ENCODE data around the gene TBRG4.

The TBRG4 gene

DNA sequence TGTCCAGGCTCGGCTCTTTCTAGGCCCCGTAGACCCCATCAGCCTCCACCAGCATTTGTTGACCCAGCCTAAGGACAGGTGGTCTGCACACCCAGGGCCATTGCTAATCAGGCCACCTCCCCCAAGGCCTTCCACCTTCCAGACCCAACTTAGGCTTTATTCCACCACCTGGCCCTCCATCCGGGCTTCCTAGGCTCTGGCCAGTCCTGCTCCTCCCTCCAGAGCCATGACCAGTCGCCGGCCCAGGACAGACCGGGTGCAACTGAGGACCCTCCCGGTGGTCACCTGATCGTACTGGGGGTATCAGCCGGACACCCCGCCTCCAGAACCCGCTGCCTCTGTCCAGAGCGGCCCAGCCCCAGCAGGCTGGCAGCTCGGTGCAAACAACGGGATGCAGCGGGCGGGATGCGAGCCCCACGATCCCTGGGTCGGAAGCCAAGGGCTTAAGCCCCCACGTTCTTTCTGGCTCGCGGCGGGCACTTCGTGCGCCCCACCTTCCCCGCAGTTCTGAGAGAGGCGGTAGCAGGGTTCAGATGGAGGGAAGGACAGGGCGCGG, 23.3 kb downstream of the TBRG4 start:
- no peak for DNase-seq

DNA sequence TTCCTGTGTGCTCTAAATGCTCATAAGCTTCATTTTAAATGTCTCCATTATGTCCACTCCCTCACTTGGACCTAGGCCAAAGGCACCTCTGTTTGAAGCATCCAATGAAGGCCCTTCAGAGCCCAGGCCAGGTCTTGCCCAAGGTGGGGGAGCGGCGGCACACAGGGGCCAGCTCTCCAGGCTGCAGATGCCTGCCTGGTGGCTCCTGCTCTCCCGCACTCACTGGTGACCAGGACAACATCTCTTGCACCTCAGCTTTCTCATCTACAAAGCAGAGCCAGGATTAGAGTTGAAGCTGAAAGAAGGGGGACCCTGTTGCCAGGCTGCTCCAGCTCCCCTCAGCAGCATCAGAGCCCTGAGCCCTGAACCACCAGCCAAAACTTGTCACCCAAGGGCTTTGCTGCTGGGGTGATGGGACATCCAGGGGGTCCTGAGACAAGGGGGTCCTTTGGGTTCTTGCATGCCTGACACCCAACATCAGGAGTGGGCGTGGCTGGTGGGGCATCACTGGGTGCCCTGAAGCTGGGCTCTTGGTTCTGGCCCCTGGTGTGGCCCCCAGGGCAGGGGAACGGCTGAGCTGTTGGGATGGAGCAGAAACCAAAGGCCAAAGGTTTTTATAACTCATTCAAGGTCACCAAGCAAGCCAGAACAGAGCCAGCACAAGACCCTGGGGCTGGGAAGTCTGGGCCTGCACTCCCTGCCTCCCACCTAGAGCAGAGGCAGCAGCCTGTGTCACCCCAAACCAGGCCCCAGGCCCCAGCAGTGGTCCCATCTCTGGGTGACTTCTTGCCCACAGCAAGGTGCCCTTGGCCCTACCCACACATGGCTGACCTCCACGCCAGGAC, 24.0 kb downstream of the TBRG4 start:
- no peak for DNase-seq

DNA sequence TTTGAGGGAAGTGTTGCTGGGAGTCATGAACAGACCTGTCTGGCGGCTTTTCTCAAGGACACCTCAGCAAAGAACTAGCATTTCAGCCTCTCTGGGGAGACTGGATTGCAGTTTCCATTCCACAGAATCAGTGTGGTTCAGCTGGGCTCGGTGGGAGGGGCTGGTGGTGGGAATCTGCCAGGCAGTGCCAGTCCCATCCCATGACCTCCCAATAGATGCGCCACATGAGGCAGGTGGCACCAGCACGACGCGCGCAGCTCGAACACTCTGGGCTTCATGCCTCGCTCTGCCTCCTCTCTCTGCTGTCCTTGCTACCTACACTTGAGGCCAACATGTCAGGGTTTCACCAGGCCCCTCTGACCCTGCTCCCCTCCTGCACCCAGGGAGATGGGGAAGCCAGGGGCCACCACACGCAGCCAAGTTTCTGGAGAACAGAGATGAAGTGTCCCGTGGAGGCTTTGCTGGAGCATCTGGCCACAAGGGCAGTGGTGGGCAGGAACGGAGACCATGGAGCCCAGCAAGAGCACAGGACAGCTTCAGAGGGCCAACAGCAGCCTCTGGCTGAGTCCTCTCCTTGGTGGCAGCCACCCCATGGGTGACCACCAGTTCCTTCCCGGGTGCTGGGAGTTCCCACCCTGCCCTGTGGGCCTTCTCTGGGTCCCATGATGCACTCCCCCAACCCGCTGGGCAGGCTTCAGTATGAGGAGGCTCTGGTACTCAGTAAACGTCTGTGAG, 25.0 kb downstream of the TBRG4 start:
- DNase-seq = no peak

DNA sequence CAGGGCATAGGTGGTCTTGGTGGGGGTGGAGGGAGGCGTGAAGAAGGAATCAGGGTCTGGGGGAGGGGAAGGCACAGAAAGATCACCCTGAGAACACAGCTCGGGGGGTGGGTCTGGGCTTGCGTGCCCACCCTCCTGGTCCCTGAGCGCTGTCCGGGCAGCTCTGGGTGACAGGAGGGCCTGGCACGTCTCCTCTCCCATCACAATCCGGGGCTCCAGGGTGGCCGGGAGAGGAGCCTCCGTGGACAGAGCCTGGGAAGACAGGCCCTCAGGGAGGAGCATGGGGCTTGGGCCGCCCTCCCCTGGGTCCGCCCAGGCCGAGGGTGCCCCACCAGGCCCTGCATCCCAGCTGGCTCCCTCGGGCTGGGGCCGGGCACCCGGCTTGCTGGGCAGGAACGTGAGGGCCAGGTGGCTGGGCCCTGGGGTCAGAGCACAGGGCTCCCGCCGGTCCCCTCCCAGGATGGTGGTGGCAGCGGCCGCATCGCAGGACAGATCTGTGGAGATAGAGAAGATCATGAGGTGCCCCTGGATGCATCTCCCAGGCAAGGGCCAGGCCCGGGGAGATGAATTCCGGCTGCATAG, 25.8 kb downstream of the TBRG4 start:
- no peak for DNase-seq

DNA sequence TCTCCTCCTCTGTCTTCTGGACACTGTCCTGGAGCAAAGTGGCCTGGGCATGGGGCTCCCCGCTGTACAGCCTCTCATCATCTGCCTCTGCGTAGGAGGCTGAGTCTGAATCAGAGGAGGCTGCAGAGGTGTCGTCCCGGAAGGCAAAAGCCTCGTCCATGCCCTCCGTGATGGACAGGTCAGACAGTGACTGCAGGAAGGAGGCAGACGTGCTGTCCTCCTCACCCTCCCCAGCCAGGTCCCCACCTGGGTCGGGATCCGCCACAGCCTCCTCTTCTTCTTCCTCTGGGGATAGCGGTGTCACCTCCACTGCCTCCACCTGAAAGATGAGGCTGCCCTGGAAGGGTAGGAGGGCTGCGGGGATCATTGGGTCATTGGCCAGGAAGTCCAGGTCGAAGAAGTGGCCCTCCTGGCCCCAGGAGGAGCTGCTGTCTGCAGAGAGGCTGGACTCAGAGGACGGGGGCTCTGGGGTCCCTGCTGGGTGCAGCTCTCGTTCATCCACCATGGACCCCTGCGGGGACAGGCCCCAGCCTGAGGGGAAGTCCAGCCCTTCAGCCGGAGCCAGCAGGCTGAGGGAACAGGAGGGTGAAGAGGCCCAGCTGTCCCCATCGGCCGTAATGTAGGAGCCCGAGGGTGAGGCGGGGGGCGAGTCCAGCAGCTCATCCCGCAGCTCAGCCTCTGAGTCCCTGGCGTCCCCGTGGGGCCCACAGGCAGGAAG, 26.4 kb downstream of the TBRG4 start:
- no peak for DNase-seq

DNA sequence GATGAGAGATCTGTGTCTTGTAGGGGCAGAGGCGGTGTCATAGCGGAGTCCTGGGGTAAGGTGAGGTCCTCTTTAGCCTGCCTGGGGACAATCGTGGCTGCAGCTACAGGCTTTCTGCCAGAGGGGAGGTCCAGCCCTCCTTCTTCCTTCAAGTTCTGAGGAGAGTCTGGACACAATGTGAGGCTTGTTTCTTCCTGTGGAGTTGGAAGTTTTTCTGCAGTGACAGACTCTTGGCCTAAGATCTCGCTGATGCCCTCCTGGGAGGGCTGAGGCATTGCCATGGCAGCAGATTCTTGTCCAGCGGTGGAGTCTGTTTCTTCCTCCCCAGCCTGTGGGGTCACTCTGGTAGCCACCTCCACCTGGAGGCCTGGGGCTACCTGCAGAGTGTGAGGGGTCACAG, 27.2 kb downstream of the TBRG4 start:
- no peak for DNase-seq

DNA sequence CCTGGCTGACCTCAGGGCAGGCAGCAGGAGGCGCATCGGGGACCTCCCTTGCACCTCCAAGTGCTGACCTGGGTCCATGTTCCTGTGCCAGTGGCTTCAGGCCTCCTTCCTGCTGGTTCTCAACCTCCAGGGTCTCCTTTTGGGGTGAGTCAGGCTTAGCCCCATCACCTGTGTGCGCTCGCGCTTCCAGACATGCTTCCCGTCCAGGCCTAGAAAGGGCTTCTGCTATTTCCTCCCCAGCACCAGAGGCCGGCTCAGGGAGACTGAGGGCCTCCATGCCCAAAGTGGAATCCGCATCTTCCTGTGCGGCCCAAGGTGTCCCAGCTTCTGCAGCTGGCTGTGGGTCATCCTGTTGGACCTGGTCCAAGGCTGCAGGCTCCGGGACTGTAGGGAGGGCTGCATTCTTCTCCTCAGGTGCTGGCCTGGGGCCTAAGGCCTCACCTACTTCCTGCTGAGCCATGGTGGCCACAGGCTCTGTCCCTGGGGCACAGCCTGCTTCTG, 28.6 kb downstream of the TBRG4 start:
- no peak for DNase-seq

DNA sequence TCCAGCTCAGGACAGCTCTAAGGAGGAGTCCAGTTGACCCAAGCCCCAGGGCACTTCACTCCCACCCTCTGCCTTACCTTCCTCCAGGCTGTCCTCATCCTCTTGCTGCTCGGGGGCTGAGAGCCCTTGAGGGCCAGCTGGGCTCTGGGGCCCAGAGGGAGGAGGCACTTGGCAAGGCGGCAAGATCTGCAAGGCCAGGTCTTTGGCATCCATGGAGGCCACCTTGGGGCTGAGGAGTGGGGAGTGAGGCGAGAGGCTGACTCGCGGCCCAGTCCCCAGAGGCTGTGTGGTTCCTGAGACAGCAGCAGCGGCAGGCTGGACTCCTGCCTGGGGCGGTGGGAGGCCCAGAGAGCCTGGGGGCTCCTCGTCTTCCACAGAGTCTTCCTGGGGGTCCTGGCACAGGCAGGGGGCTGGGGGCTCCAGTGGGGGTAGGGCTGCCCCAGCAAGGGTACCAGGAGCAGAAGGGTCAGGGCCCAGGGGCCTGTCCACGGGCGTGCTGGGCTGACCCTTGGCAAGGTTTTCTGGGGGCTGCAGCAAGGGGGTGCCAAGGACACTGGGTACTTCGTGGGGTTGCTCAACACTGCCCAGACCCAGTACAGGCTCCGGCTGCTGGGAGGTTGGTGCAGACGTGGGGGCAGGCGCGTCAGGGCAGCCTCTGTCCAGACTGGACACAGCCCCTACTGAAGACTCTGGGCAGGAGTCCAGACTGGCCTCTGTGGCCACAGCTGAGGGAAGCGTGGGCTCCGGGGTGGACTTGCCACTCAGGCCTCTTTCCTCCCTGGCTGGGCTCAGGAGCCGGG, 29.3 kb downstream of the TBRG4 start:
- DNase-seq = no peak

DNA sequence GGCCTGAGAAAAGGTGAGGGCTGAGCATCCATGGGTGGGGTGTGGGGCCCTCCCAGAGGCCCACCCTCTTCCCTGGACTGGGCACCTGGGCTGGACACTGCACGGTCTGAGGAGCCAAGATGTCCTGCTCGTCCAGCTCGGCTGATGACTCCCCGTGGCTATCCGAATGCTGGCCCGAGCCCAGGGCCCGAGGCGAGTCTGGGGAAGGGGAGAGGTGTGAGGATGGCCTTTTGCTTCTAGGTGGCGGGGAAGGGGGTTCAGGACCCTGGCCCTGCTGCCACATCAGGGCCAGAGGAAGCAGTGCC, 29.9 kb downstream of the TBRG4 start:
- no peak for DNase-seq

DNA sequence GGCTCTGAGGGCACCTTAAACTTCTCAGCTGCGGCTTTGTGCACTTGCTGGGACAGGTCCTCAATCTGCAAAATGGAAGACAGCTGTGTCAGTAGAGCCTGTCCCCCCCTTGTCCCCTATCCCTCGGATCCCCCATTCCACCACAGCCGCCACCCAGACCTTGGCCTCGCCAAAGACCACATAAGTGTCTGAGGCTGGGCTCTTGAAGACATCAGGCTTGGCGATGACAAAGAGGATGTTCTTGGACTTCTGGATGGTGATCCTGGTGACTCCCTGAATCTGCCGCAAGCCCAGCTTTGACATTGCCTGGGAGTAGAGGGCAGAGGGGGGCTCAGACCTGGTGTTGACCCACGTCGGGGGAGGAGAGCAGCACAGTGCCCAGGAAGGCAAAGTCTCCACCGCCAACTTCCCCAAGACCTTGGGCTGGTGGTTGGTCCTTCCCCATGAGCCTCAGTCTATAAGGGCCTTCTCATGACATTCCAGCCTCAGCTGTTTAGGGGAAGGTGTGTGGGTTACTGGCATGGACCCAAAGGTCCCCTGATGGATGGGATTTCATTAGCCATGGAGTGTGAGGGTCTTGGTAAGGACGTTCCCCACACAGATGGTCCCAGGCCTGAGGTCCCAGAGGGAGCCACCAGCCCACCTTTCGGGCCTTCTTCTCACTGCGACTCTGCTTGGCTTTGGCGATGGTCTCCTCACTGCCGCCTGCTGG, 30.4 kb downstream of the TBRG4 start:
- DNase-seq = no peak

DNA sequence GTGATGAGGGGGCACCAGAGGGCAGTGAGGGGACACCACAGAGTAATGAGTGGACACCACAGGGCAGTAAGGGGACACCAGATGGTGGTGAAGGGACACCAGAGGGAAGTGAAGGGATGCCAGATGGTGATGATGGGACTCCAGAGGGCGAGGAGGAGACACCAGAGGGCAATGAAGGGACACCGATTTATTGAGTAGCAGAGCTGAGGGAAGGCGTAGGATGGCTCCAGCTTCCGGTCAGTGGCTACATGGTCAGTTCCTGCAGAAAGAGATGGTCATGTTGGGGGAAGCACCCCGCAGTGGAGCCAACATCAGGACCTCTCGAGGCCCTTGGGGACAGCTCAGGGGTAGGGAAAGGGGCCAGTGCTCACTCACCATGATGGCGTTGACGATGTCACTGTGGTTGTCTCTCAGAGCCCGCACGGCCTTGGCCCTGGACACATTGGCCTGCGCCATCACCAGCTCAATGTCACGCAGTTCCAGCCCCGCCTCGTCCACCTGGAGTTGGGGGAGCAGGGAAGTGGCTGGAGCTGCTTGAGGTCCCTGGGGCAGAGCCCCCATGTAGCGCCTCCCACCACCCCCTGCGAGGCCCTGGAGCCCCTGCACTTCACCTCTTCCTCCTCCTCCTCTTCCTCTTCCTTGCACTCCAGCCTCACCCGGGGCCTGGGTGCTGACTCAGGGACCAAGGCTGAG, 31.1 kb downstream of the TBRG4 start:
- DNase-seq = no peak

DNA sequence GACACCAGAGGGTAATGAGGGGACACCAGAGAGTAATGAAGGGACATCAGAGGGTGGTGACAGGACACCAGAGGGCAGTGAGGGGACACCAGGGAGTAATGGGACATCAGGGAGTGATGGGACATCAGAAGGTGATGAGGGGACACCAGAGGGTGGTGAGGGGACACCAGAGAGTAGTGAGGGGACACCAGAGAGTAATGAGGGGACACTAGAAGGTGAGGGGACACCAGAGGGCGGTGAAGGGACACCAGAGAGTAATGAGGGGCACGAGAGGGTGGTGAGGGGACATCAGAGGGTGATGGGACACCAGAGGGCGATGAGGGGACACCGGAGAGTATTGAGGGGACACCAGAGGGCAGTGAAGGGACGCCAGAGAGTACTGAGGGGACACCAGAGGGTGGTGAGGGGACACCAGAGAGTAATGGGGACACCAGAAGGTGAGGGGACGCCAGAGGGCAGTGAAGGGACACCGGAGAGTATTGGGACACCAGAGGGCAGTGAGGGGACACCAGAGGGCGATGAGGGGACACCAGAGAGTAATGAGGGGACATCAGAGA, 33.3 kb downstream of the TBRG4 start:
- no peak for DNase-seq

DNA sequence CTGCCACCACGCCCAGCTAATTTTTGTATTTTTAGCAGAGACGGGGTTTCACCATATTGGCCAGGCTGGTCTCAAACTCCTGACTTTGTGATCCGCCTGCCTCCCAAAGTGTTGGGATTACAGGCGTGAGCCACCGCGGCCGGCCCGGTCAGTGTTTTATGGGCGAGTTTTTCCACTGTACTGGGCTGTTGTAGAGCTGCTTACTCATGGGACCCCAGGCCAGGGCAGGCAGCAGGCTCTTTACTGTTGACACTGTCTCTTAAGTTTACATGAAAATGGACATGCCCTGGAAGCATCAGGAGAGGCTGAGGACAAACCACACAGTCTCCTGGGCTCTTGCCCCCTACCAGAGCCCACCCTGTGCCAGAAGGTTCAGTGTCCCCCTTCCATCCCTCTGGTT, 33.9 kb downstream of the TBRG4 start:
- no peak for DNase-seq

DNA sequence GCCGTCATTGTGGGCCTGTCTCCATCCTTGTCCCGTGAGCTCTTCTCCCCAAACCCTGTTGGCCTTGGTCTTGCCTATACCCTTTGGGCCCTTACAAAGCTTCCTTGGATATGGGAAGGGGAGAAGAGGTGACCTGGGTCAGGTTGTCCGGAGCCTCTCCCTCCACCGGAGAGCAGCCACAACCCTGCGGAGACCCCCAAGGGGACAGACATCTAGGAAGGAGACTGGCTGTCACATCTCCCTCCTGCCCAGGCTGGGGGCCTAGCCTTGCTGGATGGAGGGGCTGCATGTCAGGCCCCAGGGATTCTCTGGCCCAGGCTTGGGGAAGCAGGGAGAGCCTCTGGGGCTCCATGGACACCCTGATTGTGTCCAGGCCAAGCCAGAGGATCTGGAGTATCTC, 34.6 kb downstream of the TBRG4 start:
- DNase-seq = no peak

DNA sequence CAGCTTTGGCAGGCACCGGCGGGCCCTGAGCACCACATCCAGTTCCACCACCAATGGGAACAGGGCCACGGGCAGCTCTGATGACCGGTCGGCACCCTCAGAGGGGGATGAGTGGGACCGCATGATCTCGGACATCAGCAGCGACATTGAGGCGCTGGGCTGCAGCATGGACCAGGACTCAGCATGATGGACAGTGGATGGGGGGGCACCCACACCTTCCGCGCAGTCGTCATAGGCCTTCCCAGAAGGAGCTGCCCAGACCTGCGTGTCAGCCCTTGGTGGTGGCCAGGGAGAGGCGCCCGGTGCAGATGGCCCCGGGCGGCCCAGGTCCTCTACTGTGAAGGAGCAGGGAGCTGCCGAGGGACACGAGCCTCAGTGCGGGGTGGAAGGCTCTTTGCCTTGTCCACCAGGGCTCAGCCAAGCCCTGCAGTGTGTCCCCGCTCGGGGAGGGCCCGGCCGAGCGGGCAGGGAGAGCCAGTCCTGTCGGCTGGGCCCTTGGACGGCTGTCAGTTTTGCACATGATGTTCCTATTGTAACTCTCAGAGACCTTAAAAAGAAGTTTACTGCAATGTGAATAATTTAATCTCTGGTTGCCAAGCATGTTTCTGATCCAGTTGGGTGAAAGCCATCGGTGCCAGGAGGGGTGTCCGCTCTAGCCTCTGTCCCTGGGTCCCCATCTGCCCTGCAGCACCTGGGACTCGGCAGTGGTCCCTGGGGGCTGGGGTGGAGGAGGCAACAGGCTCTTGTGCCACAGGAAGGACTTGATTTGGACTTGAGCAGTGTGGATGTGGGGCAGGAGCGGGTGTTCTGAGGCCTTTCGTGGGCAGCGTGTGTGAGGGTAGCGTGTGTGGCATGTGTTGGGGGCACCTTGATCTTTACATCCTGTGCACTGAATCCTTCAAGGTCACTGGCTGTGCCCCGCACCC, 35.4 kb downstream of the TBRG4 start:
- no peak for DNase-seq

DNA sequence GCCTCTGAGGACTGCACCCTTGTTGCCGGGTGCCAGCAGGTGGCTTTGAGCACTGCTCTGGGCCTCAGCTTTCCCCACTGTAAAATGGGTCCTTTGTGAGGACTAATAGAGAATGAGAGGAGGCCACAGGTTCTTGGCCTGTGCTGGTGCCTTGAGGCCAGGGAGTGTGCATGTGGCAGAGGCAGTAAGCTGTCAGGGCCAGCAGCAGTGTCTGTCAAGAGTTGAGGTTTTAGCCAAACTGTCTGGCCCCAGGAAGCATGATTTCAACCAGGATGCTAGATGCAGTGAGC, 36.2 kb downstream of the TBRG4 start:
- DNase-seq = no peak

DNA sequence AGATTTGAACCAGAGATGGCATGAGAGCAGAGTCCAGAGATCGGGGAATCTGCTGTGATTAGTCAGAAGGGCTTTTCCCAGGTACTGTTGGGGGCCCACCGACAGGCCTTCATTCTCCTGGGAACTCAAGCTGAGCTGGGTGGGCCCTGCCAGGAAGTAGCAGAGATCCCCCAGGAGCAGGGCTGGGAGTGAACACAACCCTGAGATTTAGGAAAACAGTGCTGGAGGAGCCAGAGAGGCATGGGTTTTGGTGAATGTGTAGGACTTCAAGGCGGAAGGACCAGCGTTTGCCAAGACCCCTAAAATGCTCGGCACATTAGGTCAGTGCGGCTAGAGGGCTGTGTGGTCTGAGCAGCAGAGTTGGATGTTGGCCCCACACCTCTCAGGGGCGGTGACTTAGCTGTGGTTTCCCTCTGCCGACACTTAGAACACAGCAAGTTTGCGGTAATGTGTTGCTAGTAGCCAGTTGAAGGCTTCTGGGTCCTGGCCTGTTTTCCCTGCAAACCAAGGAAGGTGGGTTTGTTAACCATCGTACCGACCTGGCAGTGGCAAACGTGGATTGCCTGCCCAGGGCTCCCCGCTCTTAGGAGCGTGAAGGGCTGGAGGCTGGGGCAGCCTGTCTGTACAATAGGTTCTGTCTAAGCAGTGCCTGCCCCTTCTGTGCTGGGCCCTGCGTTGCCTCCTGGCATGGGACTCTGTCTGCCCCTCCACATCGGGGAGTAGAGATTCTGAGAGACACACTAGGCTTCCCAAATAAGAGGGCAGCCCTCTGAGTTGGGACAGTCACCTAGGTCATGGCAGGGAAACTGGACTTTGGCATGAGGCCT, 36.8 kb downstream of the TBRG4 start:
- DNase-seq = no peak

DNA sequence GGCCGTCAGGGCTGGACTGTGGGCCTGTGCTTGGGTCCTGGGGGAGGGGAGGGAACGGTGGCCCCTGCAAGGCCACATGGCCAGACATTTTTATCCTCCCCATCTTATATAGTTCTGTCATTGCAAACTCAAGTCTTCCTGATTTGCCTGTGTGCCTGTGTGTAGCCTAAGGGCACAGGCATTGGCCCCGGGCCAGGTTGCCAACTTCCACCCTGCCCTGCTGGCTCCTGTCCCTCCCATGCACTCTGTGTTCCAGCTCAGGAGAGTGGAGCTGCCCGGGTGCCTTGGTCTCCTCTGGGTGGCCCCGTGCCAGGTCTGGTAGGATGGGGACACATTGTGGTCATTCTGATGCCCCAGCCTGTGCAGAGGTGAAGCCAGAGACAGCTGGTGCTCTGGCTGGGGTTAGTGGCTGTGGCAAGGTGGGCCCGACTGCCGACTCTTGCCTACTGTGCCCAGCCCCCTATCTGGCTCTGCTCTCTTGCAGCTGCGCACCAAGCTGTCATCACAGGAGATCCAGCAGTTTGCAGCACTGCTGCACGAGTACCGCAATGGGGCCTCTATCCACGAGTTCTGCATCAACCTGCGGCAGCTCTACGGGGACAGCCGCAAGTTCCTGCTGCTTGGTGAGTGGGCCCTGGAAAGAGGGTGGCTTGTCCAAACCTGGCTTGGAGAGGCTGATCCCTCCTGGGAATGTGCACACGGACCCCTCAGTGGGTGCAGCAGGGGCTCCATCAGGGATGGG, 37.5 kb downstream of the TBRG4 start:
- DNase-seq = no peak

Measured in effector CD4-positive, alpha-beta T cell (primary cell).